ENCODE measurements around the gene HSPBP1.

The HSPBP1 gene

GRCh38 chr19:55265173-55265572 lies 14.7 kb downstream of the HSPBP1 start:
- Histone ChIP-seq H3K9me3 (ENCODE audit: control insufficient read depth, low read length) (no peaks in the 10 kb centered on the region), H3K27ac (ENCODE audit: insufficient read depth, low read length, poor library complexity, severe bottlenecking) (no peak overlapping the region), H3K27me3 (replicated peaks; ENCODE audit: control insufficient read depth, insufficient read depth, low read length, poor library complexity, severe bottlenecking) (no peaks in the 10 kb centered on the region), H3K4me3 (ENCODE audit: insufficient read depth, low read depth, low read length, poor library complexity, severe bottlenecking) (no peak overlapping the region), H3K4me1 (ENCODE audit: control insufficient read depth, insufficient read depth, low read length, poor library complexity, severe bottlenecking) (no peaks in the 10 kb centered on the region), H3K36me3 (ENCODE audit: control insufficient read depth, insufficient read depth, low read length) (no peaks in the 10 kb centered on the region)
- DNase-seq = no peak

DNA sequence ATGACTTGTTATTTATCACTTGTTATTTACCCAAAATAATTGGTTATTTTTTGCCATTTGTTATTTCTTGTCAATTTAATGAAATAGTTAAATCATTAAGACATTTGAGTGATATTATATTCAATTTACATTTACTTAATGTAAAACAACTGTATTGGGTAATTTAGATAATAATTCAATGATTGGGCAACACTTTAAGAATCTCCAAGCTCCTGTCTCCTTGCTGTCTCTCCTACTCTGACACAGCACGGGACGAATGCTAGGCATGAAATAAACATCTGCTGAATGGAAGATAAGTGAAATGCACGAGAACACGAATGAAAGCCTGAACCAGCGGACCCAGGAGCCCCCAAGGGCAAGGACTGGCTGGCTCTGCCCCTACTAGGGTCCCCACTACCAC lies 15.4 kb downstream of the HSPBP1 start:
- H3K4me3 ChIP-seq (ENCODE audit: insufficient read depth, low read depth, low read length, poor library complexity, severe bottlenecking) = no peak overlapping the region
- no peaks in the 10 kb centered on the region for H3K27me3 ChIP-seq (replicated peaks; ENCODE audit: control insufficient read depth, insufficient read depth, low read length, poor library complexity, severe bottlenecking)
- H3K36me3 ChIP-seq (ENCODE audit: control insufficient read depth, insufficient read depth, low read length) = no peaks in the 10 kb centered on the region
- peaks cover 5% of the 10 kb centered on the region for H3K4me1 ChIP-seq (ENCODE audit: control insufficient read depth, insufficient read depth, low read length, poor library complexity, severe bottlenecking)
- H3K9me3 ChIP-seq (ENCODE audit: control insufficient read depth, low read length) = no peaks in the 10 kb centered on the region
- DNase-seq = no peak
- H3K27ac ChIP-seq (ENCODE audit: insufficient read depth, low read length, poor library complexity, severe bottlenecking) = no peak overlapping the region

DNA sequence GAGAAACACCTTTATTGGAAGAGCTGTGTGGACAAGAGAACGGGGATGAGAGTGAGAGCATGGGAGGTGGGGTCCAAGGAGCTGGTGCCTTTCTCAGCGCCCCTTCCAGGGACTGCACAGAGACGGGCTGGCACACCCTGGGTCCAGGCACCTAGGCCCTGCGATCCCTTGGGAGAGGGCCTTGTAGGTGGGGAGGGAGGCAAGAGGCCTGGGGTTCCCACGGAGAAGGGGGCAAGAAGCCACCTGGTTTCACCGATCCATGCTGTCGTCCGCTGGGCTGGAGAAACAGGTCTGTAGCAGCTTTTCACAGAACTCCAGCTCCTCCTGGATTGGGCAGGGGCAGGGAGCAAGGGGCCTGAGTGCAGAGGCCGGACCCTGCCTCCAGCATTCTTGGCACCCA lies 17.6 kb downstream of the HSPBP1 start:
- no peaks in the 10 kb centered on the region for H3K9me3 ChIP-seq (ENCODE audit: control insufficient read depth, low read length)
- H3K4me1 ChIP-seq (ENCODE audit: control insufficient read depth, insufficient read depth, low read length, poor library complexity, severe bottlenecking) = peaks cover 6% of the 10 kb centered on the region
- H3K27me3 ChIP-seq (replicated peaks; ENCODE audit: control insufficient read depth, insufficient read depth, low read length, poor library complexity, severe bottlenecking) = no peaks in the 10 kb centered on the region
- no peak for DNase-seq
- no peak overlapping the region for H3K4me3 ChIP-seq (ENCODE audit: insufficient read depth, low read depth, low read length, poor library complexity, severe bottlenecking)
- H3K27ac ChIP-seq (ENCODE audit: insufficient read depth, low read length, poor library complexity, severe bottlenecking) = no peak overlapping the region
- no peaks in the 10 kb centered on the region for H3K36me3 ChIP-seq (ENCODE audit: control insufficient read depth, insufficient read depth, low read length)

- H3K4me3 ChIP-seq (ENCODE audit: insufficient read depth, low read depth, low read length, poor library complexity, severe bottlenecking) = no peak overlapping the region
- no peaks in the 10 kb centered on the region for H3K9me3 ChIP-seq (ENCODE audit: control insufficient read depth, low read length)
- peaks cover 8% of the 10 kb centered on the region for H3K4me1 ChIP-seq (ENCODE audit: control insufficient read depth, insufficient read depth, low read length, poor library complexity, severe bottlenecking)
- no peak for DNase-seq
- no peaks in the 10 kb centered on the region for H3K27me3 ChIP-seq (replicated peaks; ENCODE audit: control insufficient read depth, insufficient read depth, low read length, poor library complexity, severe bottlenecking)
- no peak overlapping the region for H3K27ac ChIP-seq (ENCODE audit: insufficient read depth, low read length, poor library complexity, severe bottlenecking)
- no peaks in the 10 kb centered on the region for H3K36me3 ChIP-seq (ENCODE audit: control insufficient read depth, insufficient read depth, low read length)
Measured at GRCh38 chr19:55261671-55262126, 18.2 kb downstream of the HSPBP1 start.

- Histone ChIP-seq H3K4me1 (ENCODE audit: control insufficient read depth, insufficient read depth, low read length, poor library complexity, severe bottlenecking) (peaks cover 28% of the 10 kb centered on the region), H3K9me3 (ENCODE audit: control insufficient read depth, low read length) (no peaks in the 10 kb centered on the region), H3K4me3 (ENCODE audit: insufficient read depth, low read depth, low read length, poor library complexity, severe bottlenecking) (peak overlapping the region; percentile 84), H3K36me3 (ENCODE audit: control insufficient read depth, insufficient read depth, low read length) (no peaks in the 10 kb centered on the region), H3K27me3 (replicated peaks; ENCODE audit: control insufficient read depth, insufficient read depth, low read length, poor library complexity, severe bottlenecking) (no peaks in the 10 kb centered on the region), H3K27ac (ENCODE audit: insufficient read depth, low read length, poor library complexity, severe bottlenecking) (peak overlapping the region; percentile 94)
- DNase-seq = no peak
Measured at GRCh38 chr19:55259540-55260210, 20.2 kb downstream of the HSPBP1 start.

DNA sequence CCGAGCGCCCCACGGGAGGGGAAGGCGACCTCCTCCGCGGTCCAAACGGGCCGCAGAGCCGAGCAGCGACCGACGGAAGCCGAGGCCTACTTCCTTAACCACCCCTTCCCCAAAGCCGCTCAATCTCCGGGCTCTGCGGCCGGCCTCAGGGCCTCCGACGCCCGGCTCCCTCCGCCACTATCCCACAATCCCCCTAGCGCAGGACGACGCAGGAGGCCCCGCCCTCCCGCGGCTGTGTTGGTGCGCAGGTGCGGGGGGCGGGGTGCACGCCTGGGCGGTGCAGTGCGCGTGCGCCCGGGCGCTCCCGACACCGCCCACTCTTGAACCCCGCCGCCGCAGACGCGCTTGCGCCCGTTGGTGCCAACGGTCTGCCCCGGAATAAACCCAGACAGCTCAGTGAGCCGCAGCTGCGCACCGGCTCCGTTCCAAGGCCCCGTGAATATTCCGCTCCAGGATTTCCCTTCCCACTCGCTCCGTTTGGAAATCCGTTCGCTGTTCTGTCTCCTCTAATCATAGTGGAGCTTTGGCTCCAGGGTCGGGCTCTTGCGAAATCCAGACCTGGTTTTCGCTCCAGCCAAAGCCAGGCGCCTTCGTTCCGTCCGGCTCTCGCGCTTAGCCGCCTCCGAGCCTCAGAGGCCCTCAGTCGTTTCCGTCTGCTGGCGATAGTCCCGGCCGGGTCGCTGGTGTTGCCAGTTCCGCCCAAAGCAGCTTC lies 20.9 kb downstream of the HSPBP1 start, which contains the start of gene PPP6R1:
Gene PPP6R1, minus strand, starts transcription at position 190 of the 712 bp plus-strand sequence. CDS start 11,914 bp downstream, outside the sequence.
- Histone ChIP-seq H3K9me3 (ENCODE audit: control insufficient read depth, low read length) (no peaks in the 10 kb centered on the region), H3K27me3 (replicated peaks; ENCODE audit: control insufficient read depth, insufficient read depth, low read length, poor library complexity, severe bottlenecking) (no peaks in the 10 kb centered on the region), H3K36me3 (ENCODE audit: control insufficient read depth, insufficient read depth, low read length) (no peaks in the 10 kb centered on the region), H3K4me3 (ENCODE audit: insufficient read depth, low read depth, low read length, poor library complexity, severe bottlenecking) (peak within 1 kb of the TSS; percentile 84), H3K27ac (ENCODE audit: insufficient read depth, low read length, poor library complexity, severe bottlenecking) (peak within 1 kb of the TSS; percentile 94), H3K4me1 (ENCODE audit: control insufficient read depth, insufficient read depth, low read length, poor library complexity, severe bottlenecking) (peaks cover 34% of the 10 kb centered on the region)
- DNase-seq = peak; percentile 89 to 90 (median 90)

GRCh38 chr19:55258476-55258827 lies 21.5 kb downstream of the HSPBP1 start:
- Histone ChIP-seq H3K4me1 (ENCODE audit: control insufficient read depth, insufficient read depth, low read length, poor library complexity, severe bottlenecking) (peaks cover 40% of the 10 kb centered on the region), H3K4me3 (ENCODE audit: insufficient read depth, low read depth, low read length, poor library complexity, severe bottlenecking) (peak overlapping the region; percentile 84), H3K36me3 (ENCODE audit: control insufficient read depth, insufficient read depth, low read length) (no peaks in the 10 kb centered on the region), H3K27me3 (replicated peaks; ENCODE audit: control insufficient read depth, insufficient read depth, low read length, poor library complexity, severe bottlenecking) (no peaks in the 10 kb centered on the region), H3K9me3 (ENCODE audit: control insufficient read depth, low read length) (no peaks in the 10 kb centered on the region), H3K27ac (ENCODE audit: insufficient read depth, low read length, poor library complexity, severe bottlenecking) (peak overlapping the region; percentile 94)
- DNase-seq = peak in 2 of 3 donors; percentile 27 to 41

DNA sequence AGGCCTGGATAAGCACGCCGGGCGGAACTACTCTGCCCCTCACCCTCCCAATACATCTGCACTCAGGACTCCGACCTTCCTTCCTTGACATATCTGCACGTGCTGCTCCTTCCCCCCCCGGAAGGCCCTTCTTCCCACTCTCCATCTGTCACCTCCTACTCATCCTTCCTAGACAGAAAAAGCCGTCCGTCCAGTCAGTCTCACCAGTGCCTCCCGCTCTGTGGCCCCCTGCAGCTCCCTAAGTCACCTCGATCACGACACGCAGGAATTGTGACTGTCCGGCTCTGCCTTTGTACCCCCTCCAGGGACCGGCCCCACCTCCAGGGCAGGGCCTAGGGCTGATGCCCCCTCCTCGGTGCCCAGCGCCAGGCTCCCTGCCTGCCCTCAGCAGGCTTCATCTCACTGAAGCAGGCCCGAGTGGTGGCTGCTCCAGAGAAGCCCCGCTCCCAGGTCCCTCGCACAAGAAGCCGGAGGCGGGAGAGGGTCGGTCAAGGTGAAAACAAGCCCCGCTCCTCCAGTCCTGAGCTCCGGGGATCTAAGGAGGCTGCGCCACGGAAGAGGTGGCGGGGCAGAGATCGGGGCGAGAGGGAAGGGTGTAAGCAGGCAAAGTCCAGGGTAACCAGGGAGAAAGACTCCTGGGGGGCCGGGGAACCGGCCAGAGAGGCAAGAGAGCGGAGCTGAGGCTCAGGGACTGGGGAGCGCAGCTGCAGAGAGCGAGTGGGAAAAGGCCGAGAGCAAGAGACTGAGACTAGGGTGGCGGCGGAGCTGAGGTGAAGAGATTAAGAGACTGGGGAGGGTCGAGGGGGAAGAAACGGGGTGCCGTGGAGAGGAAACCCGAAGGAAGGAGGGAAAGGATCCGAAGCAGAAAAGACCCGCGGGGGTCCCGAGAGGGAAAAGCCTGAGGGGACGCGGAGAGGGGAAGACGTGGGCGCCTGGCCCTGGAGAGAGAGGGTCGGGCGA lies 22.2 kb downstream of the HSPBP1 start:
- peaks cover 47% of the 10 kb centered on the region for H3K4me1 ChIP-seq (ENCODE audit: control insufficient read depth, insufficient read depth, low read length, poor library complexity, severe bottlenecking)
- H3K27ac ChIP-seq (ENCODE audit: insufficient read depth, low read length, poor library complexity, severe bottlenecking) = peak overlapping the region; percentile 94
- no peaks in the 10 kb centered on the region for H3K27me3 ChIP-seq (replicated peaks; ENCODE audit: control insufficient read depth, insufficient read depth, low read length, poor library complexity, severe bottlenecking)
- no peaks in the 10 kb centered on the region for H3K36me3 ChIP-seq (ENCODE audit: control insufficient read depth, insufficient read depth, low read length)
- H3K9me3 ChIP-seq (ENCODE audit: control insufficient read depth, low read length) = no peaks in the 10 kb centered on the region
- no peak for DNase-seq
- H3K4me3 ChIP-seq (ENCODE audit: insufficient read depth, low read depth, low read length, poor library complexity, severe bottlenecking) = peak overlapping the region; percentile 84

GRCh38 chr19:55256562-55257460 lies 23.1 kb downstream of the HSPBP1 start:
- peak overlapping the region; percentile 84 for H3K4me3 ChIP-seq (ENCODE audit: insufficient read depth, low read depth, low read length, poor library complexity, severe bottlenecking)
- DNase-seq = no peak
- H3K27me3 ChIP-seq (replicated peaks; ENCODE audit: control insufficient read depth, insufficient read depth, low read length, poor library complexity, severe bottlenecking) = no peaks in the 10 kb centered on the region
- H3K4me1 ChIP-seq (ENCODE audit: control insufficient read depth, insufficient read depth, low read length, poor library complexity, severe bottlenecking) = peaks cover 55% of the 10 kb centered on the region
- no peaks in the 10 kb centered on the region for H3K9me3 ChIP-seq (ENCODE audit: control insufficient read depth, low read length)
- H3K36me3 ChIP-seq (ENCODE audit: control insufficient read depth, insufficient read depth, low read length) = no peaks in the 10 kb centered on the region
- H3K27ac ChIP-seq (ENCODE audit: insufficient read depth, low read length, poor library complexity, severe bottlenecking) = peak overlapping the region; percentile 94
